ENCODE results near the gene PYGL. TPM values are rescaled to one million over a fixed set of nuclear protein-coding genes. Genes with fewer than 3 reads are reported as not detected.

The PYGL gene
- total and polyA plus RNA-seq, 8 donors = 16.2 to 85.4 (median 20.2) TPM

DNA sequence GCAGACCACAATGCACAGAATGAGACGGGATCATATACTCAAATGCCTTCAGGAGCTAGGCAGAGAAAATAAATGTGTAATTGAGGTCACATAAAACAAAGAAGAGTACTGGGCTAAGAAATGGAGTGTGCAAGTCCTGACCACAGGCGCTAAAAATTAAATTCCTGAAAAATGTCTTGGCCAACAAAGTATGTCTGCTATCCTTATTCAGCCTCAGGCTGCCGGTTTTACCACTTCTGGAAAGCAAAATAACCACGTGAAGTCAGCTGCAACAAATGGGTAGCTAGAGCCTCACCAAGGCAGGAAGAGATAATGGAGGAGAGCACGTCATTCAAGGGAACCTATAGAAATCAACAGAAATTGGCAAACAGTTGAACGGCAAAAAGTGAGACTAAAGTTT is 3.1 kb downstream of the PYGL start:
- intact Hi-C loops (cut with DNase I) = no loop called here
- Histone ChIP-seq H3K9me3 (no peaks in the 10 kb centered on the region), H3K36me3 (peaks cover 0 to 9% of the 10 kb centered on the region in 2 donors), H3K27me3 (peaks cover 0 to 11% of the 10 kb centered on the region in 2 donors), H3K27ac (peak overlapping the region in 1 of 2 donors; percentile 13), H3K4me3 (no peak overlapping the region), H3K4me1 (peaks cover 0 to 54% of the 10 kb centered on the region in 2 donors)
- DNase-seq (no peak), ATAC-seq (no peak)
- no peak for TF ChIP-seq CTCF (IDR thresholded peaks at IDR 0.05)

DNA sequence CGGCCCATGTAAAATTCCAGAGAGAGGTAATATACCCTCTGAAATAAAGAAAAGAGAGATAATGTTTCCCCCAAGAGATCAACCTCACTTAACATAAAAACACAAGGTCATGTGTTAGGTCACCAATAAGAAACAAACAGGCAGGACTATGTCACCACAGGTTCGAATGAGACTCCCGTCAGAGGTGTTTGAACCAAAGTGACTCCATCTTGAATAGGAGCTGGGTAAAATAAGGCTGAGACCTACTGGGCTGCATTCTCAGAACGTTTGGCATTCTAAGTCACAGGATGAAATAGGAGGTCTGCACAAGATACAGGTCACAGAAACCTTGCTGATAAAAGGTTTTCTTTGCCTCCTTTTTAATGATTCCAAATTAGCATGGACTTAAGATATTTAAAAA is 6.5 kb downstream of the PYGL start:
- H3K4me1 ChIP-seq = peaks cover 0 to 47% of the 10 kb centered on the region in 2 donors
- no peaks in the 10 kb centered on the region for H3K9me3 ChIP-seq
- intact Hi-C loops (cut with DNase I) = no loop called here
- TF ChIP-seq CTCF (IDR thresholded peaks at IDR 0.05) = no peak
- no peak for ATAC-seq
- no peak overlapping the region for H3K4me3 ChIP-seq
- H3K27ac ChIP-seq = peak overlapping the region in 1 of 2 donors; percentile 85
- DNase-seq = no peak
- H3K27me3 ChIP-seq = no peaks in the 10 kb centered on the region
- H3K36me3 ChIP-seq = peaks cover 0 to 21% of the 10 kb centered on the region in 2 donors

DNA sequence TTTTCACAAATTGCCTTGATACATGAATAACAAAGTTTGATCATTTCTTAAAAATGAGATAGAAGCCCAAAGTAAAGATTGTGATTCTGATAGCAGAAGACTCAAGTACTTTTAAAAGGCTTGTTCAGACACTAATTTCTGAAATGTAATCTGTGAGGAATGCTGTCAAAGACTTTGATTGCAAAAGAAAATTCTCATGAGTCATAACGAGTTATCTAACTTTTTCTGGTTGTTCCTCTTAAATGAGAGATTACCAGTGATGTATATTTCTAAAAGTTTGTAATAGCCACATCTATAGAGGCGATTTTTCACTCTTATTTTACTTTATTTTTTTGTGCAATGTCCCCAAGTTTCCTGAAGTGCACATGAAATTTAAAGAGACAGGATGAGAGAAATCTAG is 7.0 kb downstream of the PYGL start:
- DNase-seq (no peak), ATAC-seq (peak; percentile 34)
- Histone ChIP-seq H3K4me3 (no peak overlapping the region), H3K36me3 (peaks cover 0 to 21% of the 10 kb centered on the region in 2 donors), H3K27ac (peak overlapping the region; percentile 16 to 85), H3K27me3 (no peaks in the 10 kb centered on the region), H3K4me1 (peaks cover 0 to 44% of the 10 kb centered on the region in 2 donors), H3K9me3 (no peaks in the 10 kb centered on the region)
- TF ChIP-seq CTCF (IDR thresholded peaks at IDR 0.05) = no peak
- intact Hi-C loops (cut with DNase I) = no loop called here

- peaks cover 0 to 40% of the 10 kb centered on the region in 2 donors for H3K4me1 ChIP-seq
- DNase-seq = no peak
- no peak for TF ChIP-seq CTCF (IDR thresholded peaks at IDR 0.05)
- peak overlapping the region; percentile 16 to 85 for H3K27ac ChIP-seq
- H3K4me3 ChIP-seq = no peak overlapping the region
- intact Hi-C loops (cut with DNase I) = no loop called here
- peaks cover 0 to 18% of the 10 kb centered on the region in 2 donors for H3K36me3 ChIP-seq
- peak; percentile 18 for ATAC-seq
- H3K9me3 ChIP-seq = no peaks in the 10 kb centered on the region
- no peaks in the 10 kb centered on the region for H3K27me3 ChIP-seq
Measured at GRCh38 chr14:50936882-50937281, 7.4 kb downstream of the PYGL start.

DNA sequence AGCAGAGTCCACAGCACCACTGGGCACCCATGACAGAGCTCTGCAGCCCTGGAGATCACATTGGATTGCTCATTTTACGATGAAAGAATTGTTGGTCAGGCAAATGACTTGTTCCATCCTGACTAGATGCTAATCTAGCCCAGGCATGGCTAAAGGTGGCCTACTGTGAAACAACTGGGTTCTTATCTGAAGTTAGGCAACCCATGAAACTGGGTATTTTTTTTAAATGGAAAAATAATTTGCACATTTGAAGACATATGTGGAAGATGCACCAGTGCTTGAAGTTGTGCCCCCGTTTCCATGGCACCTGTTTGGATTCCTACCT is 8.3 kb downstream of the PYGL start:
- DNase-seq = no peak
- no peaks in the 10 kb centered on the region for H3K27me3 ChIP-seq
- H3K27ac ChIP-seq = peak overlapping the region in 1 of 2 donors; percentile 85
- peaks cover 0 to 19% of the 10 kb centered on the region in 2 donors for H3K36me3 ChIP-seq
- no peak for ATAC-seq
- intact Hi-C loops (cut with DNase I) = no loop called here
- no peak overlapping the region for H3K4me3 ChIP-seq
- TF ChIP-seq CTCF (IDR thresholded peaks at IDR 0.05) = no peak
- H3K9me3 ChIP-seq = no peaks in the 10 kb centered on the region
- H3K4me1 ChIP-seq = peaks cover 0 to 32% of the 10 kb centered on the region in 2 donors

All from left lung (tissue), 10 donors.